ENCODE measurements around the gene PRKD1.

- no peak for TF ChIP-seq CTCF (conservative IDR thresholded peaks at IDR 0.05 in 1 of 2, IDR thresholded peaks at IDR 0.05 in 1 of 2; ENCODE audit: low read depth in 1 of 2, low read length in 2 of 2)
- no peak for TF ChIP-seq EZH2 (IDR thresholded peaks at IDR 0.05; ENCODE audit: low read length, missing control alignments)
These were observed 30.5 kb downstream of the PRKD1 start for GRCh38 chr14:29897181-29897580.
